Testis (tissue), 3 donors: ENCODE results near the gene CISD3. TPM values are rescaled to one million over a fixed set of nuclear protein-coding genes. Genes with fewer than 3 reads are reported as not detected.
A peak's percentile ranks its signal among the peaks of the same experiment; 100 is the strongest.

ENCODE experiments used
- DNase-seq: peaks from one replicate; pipeline ENCODE4 v3.0.0-alpha.2; 2019
- H3K27ac ChIP-seq, 2 donors: fragments of 200-600 bp; sonication (generic); one replicate each; pipeline ENCODE4 v1.5.1; 2019
- H3K27me3 ChIP-seq: fragments of 200-600 bp; sonication (generic); one replicate; pipeline ENCODE4 v1.5.1; 2019
- H3K36me3 ChIP-seq: fragments of 200-600 bp; sonication (generic); one replicate; pipeline ENCODE4 v1.5.1; 2017; ENCODE audit warnings: low read depth; ENCODE audit errors: missing control alignments
- H3K4me1 ChIP-seq: fragments of 200-600 bp; sonication (generic); one replicate; pipeline ENCODE4 v1.5.1; 2019
- H3K4me3 ChIP-seq, 2 donors: fragments of 200-600 bp; sonication (generic); one replicate each; pipeline ENCODE4 v1.5.1; 2017 to 2019
- H3K9me3 ChIP-seq: fragments of 200-600 bp; sonication (generic); one replicate; pipeline ENCODE4 v1.5.1; 2017
- CTCF ChIP-seq, 3 experiments: fragments of 450-650 bp in 2 of 3; fragments of 200-600 bp in 1 of 3; sonication (generic) in 1 of 3; IDR thresholded peaks; one replicate each; pipeline ENCODE4 v1.5.1; 2016 to 2019; ENCODE audit warnings: antibody characterized with exemption in 3 of 3, mild to moderate bottlenecking in 2 of 3, moderate library complexity in 1 of 3
- POLR2A ChIP-seq: fragments of 450-650 bp; IDR thresholded peaks from one replicate; pipeline ENCODE4 v1.6.1; 2017; ENCODE audit warnings: antibody characterized with exemption, mild to moderate bottlenecking, moderate library complexity
- WGBS, 2 donors: methylation state at CpG; one replicate each; pipeline ENCODE4 v1.1.5; 2018; 5-methylcytosine and 5-hydroxymethylcytosine counted together
- intact Hi-C: fragments of 100-400 bp; cut with DNase I; formaldehyde crosslinking; loops from one replicate; pipeline ENCODE4 v1.15.1; 2023; ENCODE audit warnings: low total_unique reads
- polyA plus RNA-seq: library from polyadenylated mRNA; stranded (reverse); fragments of 350-450 nt; fragmentation: Illumina TruSeq; extraction: RNeasy Lipid Tissue Mini Kit (QIAGEN cat#74804); gene quantifications from one replicate; pipeline ENCODE4 v1.2.3, GENCODE V29; 2014; ENCODE audit warnings: low read depth, low replicate concordance; ENCODE audit not compliant: insufficient read depth
- total RNA-seq, 2 donors: library from RNA; depleted of rRNA; stranded (reverse); fragments of >200 nt; gene quantifications; one replicate each; pipeline ENCODE4 v1.2.3, GENCODE V29; 2016

Gene CISD3
- total and polyA plus RNA-seq, 3 donors from 2014 or later, result 13.9 to 25.7 (median 14.3) TPM

DNA sequence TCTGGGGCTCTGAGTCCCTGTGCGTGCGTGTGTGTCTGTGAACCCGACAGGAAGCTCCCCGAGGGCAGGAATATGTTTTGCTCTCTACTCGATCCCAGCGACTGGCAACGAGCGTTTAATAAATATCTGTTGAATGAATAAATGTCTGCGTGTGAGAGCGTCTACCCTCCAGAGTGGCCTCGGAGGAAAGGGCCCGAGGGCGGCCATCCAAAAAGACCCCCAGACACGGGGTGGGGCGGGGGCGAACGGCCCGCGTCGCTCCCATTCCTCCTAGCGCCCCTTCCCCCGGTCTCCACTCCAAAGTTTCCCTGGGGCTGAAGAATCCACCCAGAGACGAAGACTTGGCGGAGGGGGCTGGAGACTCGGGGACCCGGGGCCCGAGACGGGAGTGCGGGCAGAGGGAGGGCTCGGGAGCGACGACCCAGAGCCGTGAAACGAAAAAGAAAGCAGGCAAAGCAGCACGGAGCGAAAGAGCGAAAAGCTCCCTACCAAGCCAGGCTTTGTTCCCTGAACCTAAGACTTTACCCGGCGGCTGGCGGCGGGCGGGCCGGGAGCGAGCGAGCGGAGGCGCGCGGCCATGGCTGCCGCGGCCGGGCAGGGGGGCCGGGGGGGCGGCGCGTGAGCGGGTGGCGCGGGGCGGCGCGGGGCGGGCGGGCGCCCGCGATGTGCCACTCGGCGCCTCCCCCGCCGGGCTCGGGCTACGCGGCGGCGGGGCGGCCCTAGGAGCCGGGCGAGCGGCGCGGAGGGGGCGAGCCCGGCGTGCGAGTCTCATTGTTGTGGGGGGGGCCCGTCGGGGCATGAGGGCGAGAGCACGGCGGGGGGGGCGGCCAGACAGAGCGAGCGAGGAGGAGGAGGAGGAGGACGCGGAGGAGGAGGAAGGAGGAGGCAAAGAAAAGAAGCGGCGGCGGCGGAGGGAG is 25.3 kb upstream of the CISD3 start, which contains the start of gene MLLT6:
TSS of gene MLLT6 (plus strand) at position 668 of the 917 bp plus-strand sequence. CDS start 360 bp downstream, outside the sequence.
- DNase-seq, result peak; percentile 88

GRCh38 chr17:38705523-38705802 is 24.7 kb upstream of the CISD3 start:
- no peak for DNase-seq
- Histone ChIP-seq H3K9me3 (no peaks in the 10 kb centered on the region), H3K27me3 (no peaks in the 10 kb centered on the region), H3K4me3 (peak overlapping the region; percentile 72 to 91), H3K27ac (peak overlapping the region; percentile 88 to 98), H3K4me1 (peaks cover 31% of the 10 kb centered on the region), H3K36me3 (no peaks in the 10 kb centered on the region)
- intact Hi-C loops, result no loop called here
- WGBS, 2 donors, result 0 to 1% methylated on average over 5 to 17 of the region's 32 CpGs
- TF ChIP-seq POLR2A, result no peak
- no peak for TF ChIP-seq CTCF (IDR thresholded peaks at IDR 0.05)

More for the DNA sequence above, 25.3 kb upstream of the CISD3 start, which contains the start of gene MLLT6:
- H3K36me3 ChIP-seq, result no peaks in the 10 kb centered on the region
- peak within 1 kb of the TSS; percentile 72 to 91 for H3K4me3 ChIP-seq
- TF ChIP-seq POLR2A (no peak), CTCF (IDR thresholded peaks at IDR 0.05) (no peak)
- H3K4me1 ChIP-seq, result peaks cover 31% of the 10 kb centered on the region
- 1% methylated on average over 29 to 68 of the region's 100 CpGs for WGBS, 2 donors
- intact Hi-C loops, result no loop called here
- H3K27ac ChIP-seq, result peak within 1 kb of the TSS; percentile 88 to 98
- no peaks in the 10 kb centered on the region for H3K9me3 ChIP-seq
- H3K27me3 ChIP-seq, result no peaks in the 10 kb centered on the region

DNA sequence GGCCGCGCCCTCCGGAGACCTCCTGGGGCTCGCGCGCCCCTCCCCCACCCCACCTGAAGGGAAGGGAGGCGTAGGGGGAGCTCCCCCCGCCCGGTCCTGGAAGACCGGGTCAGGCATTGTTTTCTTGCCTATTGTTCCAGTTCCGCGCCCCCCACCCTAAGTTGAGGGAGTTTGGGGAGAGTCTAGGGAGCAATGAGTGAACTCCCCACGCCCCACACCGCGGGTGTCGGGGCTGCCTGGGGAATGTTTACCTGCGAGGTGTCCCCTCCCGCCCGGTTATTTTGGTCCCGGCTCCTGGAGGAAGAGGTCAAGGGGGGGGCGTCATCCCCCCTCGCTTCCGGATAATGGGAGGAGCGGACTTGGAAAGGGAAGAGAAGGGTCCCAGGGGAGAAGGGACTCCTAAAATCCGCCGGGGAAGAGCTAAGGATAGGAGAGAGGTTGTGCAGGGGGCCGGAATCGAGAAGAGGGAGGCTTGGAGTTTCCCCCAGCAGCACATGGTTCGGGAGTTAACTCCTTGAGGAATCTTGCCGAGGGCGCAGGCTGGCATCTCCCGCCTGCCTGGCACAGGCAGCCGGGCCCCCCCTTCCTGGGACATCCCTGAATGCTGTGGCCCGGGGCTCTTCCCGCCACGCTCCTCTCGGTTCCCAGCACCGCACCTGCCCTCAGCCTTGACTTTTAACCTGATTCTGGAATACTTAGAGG is 24.2 kb upstream of the CISD3 start:
- intact Hi-C loops, result no loop called here
- Histone ChIP-seq H3K4me3 (peak overlapping the region; percentile 72 to 91), H3K4me1 (peaks cover 30% of the 10 kb centered on the region), H3K27ac (peak overlapping the region; percentile 88 to 98), H3K9me3 (no peaks in the 10 kb centered on the region), H3K27me3 (no peaks in the 10 kb centered on the region), H3K36me3 (no peaks in the 10 kb centered on the region)
- WGBS, 2 donors, result 0 to 2% methylated on average over 28 to 34 of the region's 38 CpGs
- DNase-seq, result peak; percentile 73
- no peak for TF ChIP-seq CTCF (IDR thresholded peaks at IDR 0.05)
- TF ChIP-seq POLR2A, result no peak

- TF ChIP-seq CTCF (IDR thresholded peaks at IDR 0.05) (no peak), POLR2A (no peak)
- H3K27me3 ChIP-seq, result no peaks in the 10 kb centered on the region
- peak; percentile 68 for DNase-seq
These were observed 23.5 kb upstream of the CISD3 start for GRCh38 chr17:38706505-38707216.

More at GRCh38 chr17:38706505-38707216, 23.5 kb upstream of the CISD3 start:
- Histone ChIP-seq H3K4me1 (peaks cover 23% of the 10 kb centered on the region), H3K27ac (peak overlapping the region; percentile 88 to 98), H3K9me3 (no peaks in the 10 kb centered on the region), H3K36me3 (no peaks in the 10 kb centered on the region), H3K4me3 (peak overlapping the region; percentile 72 to 91)
- intact Hi-C loops, result no loop called here
- whole genome bisulfite sequencing, 2 donors, result 11 to 13% methylated on average over 12 to 20 of the region's 20 CpGs
